GM12872 (cell line): ENCODE results near the gene SMYD3.

Experiments used
- CTCF ChIP-seq: IDR thresholded peaks from 3 replicates; pipeline ENCODE4 v1.5.1; 2011; ENCODE audit warnings: low read depth, mild to moderate bottlenecking, low read length, moderate library complexity; ENCODE audit not compliant: insufficient read depth

Gene SMYD3

DNA sequence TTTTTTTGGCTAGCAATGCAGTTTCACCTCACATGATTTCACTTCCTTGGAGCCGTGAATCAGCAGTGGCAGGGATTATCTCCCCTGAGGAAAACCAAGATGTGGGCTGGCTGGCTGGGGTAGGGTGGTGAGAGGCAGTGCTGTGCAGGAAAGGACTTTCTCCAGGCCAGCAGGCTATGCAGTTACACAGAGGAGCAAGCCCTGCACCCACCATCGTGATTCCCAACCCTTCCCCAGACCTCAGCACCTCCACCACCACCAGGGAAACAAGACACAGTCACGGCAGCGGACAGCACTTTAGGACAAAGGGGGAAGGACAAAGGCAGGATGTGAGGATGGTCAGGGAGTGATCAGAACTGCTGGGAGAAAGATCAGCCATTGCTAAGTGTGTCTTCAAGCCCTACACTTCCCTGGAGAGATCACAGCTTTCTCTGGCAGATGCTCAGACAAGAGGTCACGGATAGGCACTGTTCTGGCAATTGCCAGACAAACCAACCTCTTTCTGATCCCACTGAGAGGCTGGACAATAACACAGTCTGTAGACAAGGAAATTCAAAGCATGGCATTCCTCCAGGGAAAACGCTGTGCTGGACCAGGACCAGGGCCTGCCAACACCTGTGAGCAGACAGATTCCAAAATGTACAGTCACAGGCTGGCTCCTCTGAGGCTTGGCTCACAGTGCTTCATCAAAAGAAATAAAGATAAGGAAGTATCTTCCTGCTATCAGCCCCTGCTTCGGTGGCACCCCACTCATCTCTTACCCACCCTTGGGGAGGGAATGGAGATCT is 509.4 kb downstream of the SMYD3 start:
- TF ChIP-seq CTCF = no peak

DNA sequence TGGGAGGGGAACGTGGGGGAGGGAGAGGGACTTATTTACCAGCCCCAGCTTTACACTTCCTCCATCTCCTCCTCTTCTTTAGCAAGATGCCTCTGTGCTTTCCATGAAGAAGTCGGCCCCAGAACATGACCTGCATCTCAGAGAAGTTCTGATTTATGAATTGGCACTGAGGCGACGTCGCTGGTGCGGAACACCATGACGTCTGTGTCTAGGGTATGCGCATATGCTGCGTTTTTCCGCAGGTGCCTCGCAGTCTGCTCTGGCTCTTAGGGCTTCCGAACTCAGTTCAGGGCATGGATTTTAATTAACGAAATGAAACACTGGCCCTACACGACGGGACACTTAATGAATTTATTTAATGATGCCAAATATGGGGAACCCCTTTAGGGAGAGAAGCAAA is 510.3 kb downstream of the SMYD3 start:
- no peak for TF ChIP-seq CTCF

- no peak for TF ChIP-seq CTCF
These were observed 511.6 kb downstream of the SMYD3 start for GRCh38 chr1:245995474-245995873.

GRCh38 chr1:245991266-245991665 is 515.8 kb downstream of the SMYD3 start:
- no peak for TF ChIP-seq CTCF

GRCh38 chr1:245990315-245991022 is 516.6 kb downstream of the SMYD3 start:
- TF ChIP-seq CTCF = no peak

DNA sequence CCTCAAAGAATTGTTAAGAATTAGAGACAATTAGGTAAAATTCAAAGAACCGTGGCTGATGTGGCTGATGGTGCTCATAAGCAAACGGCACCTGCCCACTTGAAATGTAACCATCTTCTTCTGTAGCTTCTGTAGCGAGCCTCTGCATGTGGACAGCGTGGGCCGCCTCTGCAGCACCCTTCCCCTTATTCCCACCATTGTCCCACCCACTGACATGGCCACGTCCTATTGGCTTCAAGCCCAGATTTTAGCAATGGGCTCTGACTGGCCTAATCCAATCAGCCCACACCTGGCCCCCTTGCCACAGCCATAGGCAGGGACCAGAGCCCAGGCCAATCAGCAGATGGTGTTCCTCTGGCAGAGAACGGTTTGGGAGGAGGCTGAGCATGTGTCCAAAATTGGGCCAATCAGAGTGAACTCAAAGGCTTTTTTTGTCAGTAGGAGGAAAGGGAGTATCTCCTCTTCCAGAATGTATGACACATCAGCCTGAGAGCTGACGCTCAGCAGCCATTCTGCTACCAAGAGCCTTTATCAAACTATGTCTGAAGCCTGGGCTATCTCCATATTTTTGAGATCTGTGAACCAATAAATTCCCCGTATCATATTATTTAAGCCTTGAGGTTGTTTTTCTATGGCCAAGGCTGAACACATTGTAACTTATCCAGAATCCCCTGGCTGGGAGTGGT is 518.5 kb downstream of the SMYD3 start:
- no peak for TF ChIP-seq CTCF

GRCh38 chr1:245987997-245988392 is 519.1 kb downstream of the SMYD3 start:
- TF ChIP-seq CTCF = no peak
